MM.1S (cell line): Measurements from ENCODE around the gene GRIK1.

Experiments used
- DNase-seq: peaks from one replicate; pipeline ENCODE4 v3.0.0-alpha.2; 2015
- H2AFZ ChIP-seq: fragments of 300-600 bp; sonication (generic); 2 replicates; pipeline ENCODE4 v1.6.0; 2016; ENCODE audit warnings: antibody characterized with exemption, low read length
- H3F3A ChIP-seq: fragments of 300-600 bp; sonication (generic); 2 replicates; pipeline ENCODE4 v1.6.1; 2016; ENCODE audit warnings: mild to moderate bottlenecking, antibody characterized with exemption, low read length, moderate library complexity, mixed read lengths; ENCODE audit not compliant: insufficient read depth
- H3K27ac ChIP-seq: fragments of 300-600 bp; sonication (generic); 2 replicates; pipeline ENCODE4 v1.5.1; 2016; ENCODE audit warnings: mild to moderate bottlenecking, low read length
- H3K27me3 ChIP-seq: fragments of 300-600 bp; sonication (generic); replicated peaks from 2 replicates; pipeline ENCODE4 v1.6.0; 2016; ENCODE audit warnings: low read length; ENCODE audit not compliant: insufficient read depth
- H3K36me3 ChIP-seq: fragments of 300-600 bp; sonication (generic); replicated peaks from 2 replicates; pipeline ENCODE4 v1.6.1; 2016; ENCODE audit warnings: mild to moderate bottlenecking, low read length, mixed read lengths; ENCODE audit not compliant: insufficient read depth
- H3K4me1 ChIP-seq: fragments of 300-600 bp; sonication (generic); 2 replicates; pipeline ENCODE4 v1.6.1; 2016; ENCODE audit warnings: low read length, mixed read lengths
- H3K4me2 ChIP-seq: fragments of 300-600 bp; sonication (generic); 2 replicates; pipeline ENCODE4 v1.6.0; 2016; ENCODE audit warnings: low read depth, low read length
- H3K4me3 ChIP-seq: fragments of 300-600 bp; sonication (generic); 2 replicates; pipeline ENCODE4 v1.5.1; 2016; ENCODE audit warnings: low read length, mixed read lengths
- H3K79me2 ChIP-seq: fragments of 300-600 bp; sonication (generic); 2 replicates; pipeline ENCODE4 v1.6.1; 2016; ENCODE audit warnings: mixed run types, low read length, mixed read lengths
- H3K9ac ChIP-seq: fragments of 300-600 bp; sonication (generic); 2 replicates; pipeline ENCODE4 v1.6.1; 2016; ENCODE audit warnings: low read length, mixed read lengths
- H3K9me2 ChIP-seq: fragments of 300-600 bp; sonication (generic); replicated peaks from 2 replicates; pipeline ENCODE4 v1.6.1; 2016; ENCODE audit warnings: mild to moderate bottlenecking, low read length, mixed read lengths; ENCODE audit not compliant: insufficient read depth
- H3K9me3 ChIP-seq: fragments of 300-600 bp; sonication (generic); replicated peaks from 2 replicates; pipeline ENCODE4 v1.6.1; 2016; ENCODE audit warnings: mild to moderate bottlenecking, low read length, mixed read lengths; ENCODE audit not compliant: insufficient read depth
- H4K20me1 ChIP-seq: fragments of 300-600 bp; sonication (generic); 2 replicates; pipeline ENCODE4 v1.6.1; 2016; ENCODE audit warnings: mild to moderate bottlenecking, low read length, moderate library complexity, mixed read lengths; ENCODE audit not compliant: insufficient read depth
- CTCF ChIP-seq: fragments of 300-600 bp; sonication (generic); IDR thresholded peaks from 2 replicates; pipeline ENCODE4 v1.5.1; 2016; ENCODE audit warnings: antibody characterized with exemption, low read length, mixed read lengths
- EZH2 ChIP-seq: fragments of 300-600 bp; sonication (generic); optimal IDR thresholded peaks from 2 replicates; pipeline ENCODE3; 2017; ENCODE audit warnings: low read depth, mild to moderate bottlenecking, antibody characterized with exemption, low read length, mixed read lengths
- EZH2phosphoT487 ChIP-seq: fragments of 300-600 bp; sonication (generic); IDR thresholded peaks from 2 replicates; pipeline ENCODE4 v1.6.1; 2018; ENCODE audit warnings: antibody characterized with exemption, low read length

Gene GRIK1

GRCh38 chr21:29940361-29940760 lies 565 bp upstream of the GRIK1 start:
- no peak for DNase-seq
- H3K4me2 ChIP-seq, result no peak overlapping the region
- H4K20me1 ChIP-seq, result no peaks in the 10 kb centered on the region
- H2AFZ ChIP-seq, result no peak overlapping the region
- no peaks in the 10 kb centered on the region for H3F3A ChIP-seq
- no peaks in the 10 kb centered on the region for H3K4me1 ChIP-seq
- H3K9me3 ChIP-seq, result no peaks in the 10 kb centered on the region
- no peaks in the 10 kb centered on the region for H3K27me3 ChIP-seq
- no peak overlapping the region for H3K4me3 ChIP-seq
- TF ChIP-seq CTCF, result no peak
- TF ChIP-seq EZH2, result no peak
- no peak for TF ChIP-seq EZH2phosphoT487
- H3K9ac ChIP-seq, result no peak overlapping the region
- no peaks in the 10 kb centered on the region for H3K9me2 ChIP-seq
- H3K27ac ChIP-seq, result no peak overlapping the region
- H3K36me3 ChIP-seq, result no peaks in the 10 kb centered on the region
- H3K79me2 ChIP-seq, result no peaks in the 10 kb centered on the region

- Histone ChIP-seq H3K27ac (no peak overlapping the region), H3K4me2 (no peak overlapping the region), H3K9me2 (no peaks in the 10 kb centered on the region), H3K36me3 (no peaks in the 10 kb centered on the region), H3K4me3 (no peak overlapping the region), H3K9me3 (no peaks in the 10 kb centered on the region), H3K9ac (no peak overlapping the region), H3F3A (no peaks in the 10 kb centered on the region), H3K4me1 (no peaks in the 10 kb centered on the region), H3K27me3 (no peaks in the 10 kb centered on the region), H3K79me2 (no peaks in the 10 kb centered on the region), H2AFZ (no peak overlapping the region), H4K20me1 (no peaks in the 10 kb centered on the region)
- TF ChIP-seq EZH2 (no peak), CTCF (no peak), EZH2phosphoT487 (no peak)
- no peak for DNase-seq
Measured at GRCh38 chr21:29939104-29939923, 482 bp downstream of the GRIK1 start.

DNA sequence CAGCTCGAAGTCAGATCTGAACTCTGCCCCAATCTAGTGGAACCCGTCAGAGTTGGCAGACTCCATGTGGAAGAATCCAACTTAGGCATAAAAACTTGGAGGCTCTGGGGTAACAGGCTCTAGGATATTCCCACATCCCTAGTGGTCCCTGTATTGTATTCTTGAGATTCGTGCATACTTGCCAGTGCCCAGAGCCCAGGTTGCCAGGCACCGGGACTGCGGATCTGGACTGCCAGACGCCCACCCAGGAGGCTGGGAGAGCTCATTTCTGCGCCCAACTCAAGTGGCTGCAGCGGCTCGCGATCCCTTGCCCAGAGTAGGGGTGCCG lies 1.1 kb downstream of the GRIK1 start:
- Histone ChIP-seq H3K4me3 (no peak overlapping the region), H3K36me3 (no peaks in the 10 kb centered on the region), H3F3A (no peaks in the 10 kb centered on the region), H3K79me2 (no peaks in the 10 kb centered on the region), H3K4me2 (no peak overlapping the region), H3K27me3 (no peaks in the 10 kb centered on the region), H2AFZ (no peak overlapping the region), H3K9ac (no peak overlapping the region), H4K20me1 (no peaks in the 10 kb centered on the region), H3K4me1 (no peaks in the 10 kb centered on the region), H3K9me3 (no peaks in the 10 kb centered on the region), H3K9me2 (no peaks in the 10 kb centered on the region), H3K27ac (no peak overlapping the region)
- TF ChIP-seq EZH2phosphoT487 (no peak), CTCF (no peak), EZH2 (no peak)
- no peak for DNase-seq
